HepG2 (cell line): ENCODE data around the gene THADA. TPM values are rescaled to one million over a fixed set of nuclear protein-coding genes. Genes with fewer than 3 reads are reported as not detected.

Experiments
- ATM ChIP-seq: fragments of 450-650 bp; IDR thresholded peaks from 2 replicates; pipeline ENCODE4 v1.7.1; 2017; ENCODE audit warnings: mild to moderate bottlenecking, borderline replicate concordance
- E2F2 ChIP-seq: sonication (generic); formaldehyde crosslinking; IDR thresholded peaks from 2 replicates; pipeline ENCODE4 v1.4.0; 2020; ENCODE audit warnings: missing genetic modification reagents, borderline replicate concordance
- FOXM1 ChIP-seq: sonication (generic); formaldehyde crosslinking; IDR thresholded peaks from 2 replicates; pipeline ENCODE4 v1.5.0; 2020; ENCODE audit warnings: missing genetic modification reagents
- GRHL1 ChIP-seq: sonication (generic); formaldehyde crosslinking; conservative IDR thresholded peaks from 2 replicates; pipeline ENCODE4 v1.8.0; 2022; ENCODE audit warnings: missing genetic modification reagents
- HNF4G ChIP-seq, 2 experiments: sonication (generic) in 1 of 2; formaldehyde crosslinking in 1 of 2; IDR thresholded peaks; 2 replicates each; pipeline versions ENCODE4 v1.4.0 to v1.6.1; 2011 to 2020; ENCODE audit warnings: borderline replicate concordance in 2 of 2, low read depth in 2 of 2, mild to moderate bottlenecking in 2 of 2, low read length in 1 of 2, missing genetic modification reagents in 1 of 2, moderate library complexity in 1 of 2
- MTERF4 ChIP-seq: sonication (generic); formaldehyde crosslinking; IDR thresholded peaks from 2 replicates; pipeline ENCODE4 v1.8.0; 2023; ENCODE audit warnings: mild to moderate bottlenecking, missing genetic modification reagents
- NCOA5 ChIP-seq: sonication (generic); formaldehyde crosslinking; IDR thresholded peaks from 2 replicates; pipeline ENCODE4 v1.4.0; 2020; ENCODE audit warnings: missing genetic modification reagents
- NFE2L1 ChIP-seq: sonication (generic); formaldehyde crosslinking; IDR thresholded peaks from 2 replicates; pipeline ENCODE4 v1.4.0; 2020; ENCODE audit warnings: missing genetic modification reagents, mild to moderate bottlenecking, borderline replicate concordance
- POLR2AphosphoS2 ChIP-seq: IDR thresholded peaks from 2 replicates; pipeline ENCODE4 v1.6.1; 2011; ENCODE audit warnings: low read depth, low read length, improper control_type of control experiment
- REPIN1 ChIP-seq: sonication (generic); formaldehyde crosslinking; IDR thresholded peaks from 2 replicates; pipeline ENCODE4 v1.8.0; 2022; ENCODE audit warnings: missing genetic modification reagents, low read depth, mild to moderate bottlenecking, borderline replicate concordance
- RFX5 ChIP-seq: IDR thresholded peaks from 2 replicates; pipeline ENCODE4 v1.6.1; 2011; ENCODE audit warnings: low read depth, low read length, improper control_type of control experiment
- SMAD1 ChIP-seq: sonication (generic); formaldehyde crosslinking; IDR thresholded peaks from 2 replicates; pipeline ENCODE4 v1.4.0; 2020; ENCODE audit warnings: missing genetic modification reagents, low read depth, mild to moderate bottlenecking, borderline replicate concordance
- XRCC5 ChIP-seq: fragments of 200-400 bp; formaldehyde crosslinking; optimal IDR thresholded peaks from 2 replicates; pipeline ENCODE3; 2017; ENCODE audit warnings: mild to moderate bottlenecking, low read length
- ZBTB21 ChIP-seq: sonication (generic); formaldehyde crosslinking; IDR thresholded peaks from 2 replicates; pipeline ENCODE4 v1.4.0; 2020; ENCODE audit warnings: missing genetic modification reagents
- ZMYM2 ChIP-seq: sonication (generic); formaldehyde crosslinking; IDR thresholded peaks from 2 replicates; pipeline ENCODE4 v1.8.0; 2022; ENCODE audit warnings: mild to moderate bottlenecking, missing genetic modification reagents
- ZNF124 ChIP-seq: sonication (generic); formaldehyde crosslinking; IDR thresholded peaks from 2 replicates; pipeline ENCODE4 v1.4.0; 2020; ENCODE audit warnings: missing genetic modification reagents
- ZNF263 ChIP-seq: sonication (generic); formaldehyde crosslinking; IDR thresholded peaks from 2 replicates; pipeline ENCODE4 v1.4.0; 2020; ENCODE audit warnings: missing genetic modification reagents
- ZNF281 ChIP-seq: sonication (generic); formaldehyde crosslinking; IDR thresholded peaks from 2 replicates; pipeline ENCODE4 v1.4.0; 2020; ENCODE audit warnings: missing genetic modification reagents, borderline replicate concordance
- ZNF333 ChIP-seq: sonication (generic); formaldehyde crosslinking; IDR thresholded peaks from 2 replicates; pipeline ENCODE4 v1.4.0; 2020; ENCODE audit warnings: mild to moderate bottlenecking, missing genetic modification reagents, borderline replicate concordance
- ZNF382 ChIP-seq: sonication (generic); formaldehyde crosslinking; IDR thresholded peaks from 2 replicates; pipeline ENCODE4 v1.5.0; 2020; ENCODE audit warnings: missing genetic modification reagents, mild to moderate bottlenecking, borderline replicate concordance
- ZNF501 ChIP-seq: sonication (generic); formaldehyde crosslinking; IDR thresholded peaks from 2 replicates; pipeline ENCODE4 v1.5.1; 2020; ENCODE audit warnings: mild to moderate bottlenecking, moderate library complexity, missing genetic modification reagents
- ZNF552 ChIP-seq: sonication (generic); formaldehyde crosslinking; IDR thresholded peaks from 2 replicates; pipeline ENCODE4 v1.9.0; 2022; ENCODE audit warnings: missing genetic modification reagents, mild to moderate bottlenecking, borderline replicate concordance
- ZNF7 ChIP-seq: IDR thresholded peaks from 2 replicates; pipeline ENCODE4 v1.6.1; 2016; ENCODE audit warnings: missing biosample characterization, missing genetic modification reagents
- ZNF713 ChIP-seq: sonication (generic); formaldehyde crosslinking; IDR thresholded peaks from 2 replicates; pipeline ENCODE4 v1.4.0; 2020; ENCODE audit warnings: mild to moderate bottlenecking, missing genetic modification reagents
- polyA plus RNA-seq, 8 experiments: library from polyadenylated mRNA; depleted of rRNA in 3 of 8; stranded (reverse) in 7 of 8; unstranded in 1 of 8; fragments of >200 nt; fragmentation: Illumina TruSeq in 4 of 8; extraction: Trizol in 4 of 8; gene quantifications; 2 replicates each; pipeline versions ENCODE4 v1.2.1 to v1.2.3, GENCODE V29; 2011 to 2016; ENCODE audit warnings: low read depth in 4 of 8, missing spikeins in 1 of 8, mixed read lengths in 1 of 8; ENCODE audit not compliant: insufficient read depth in 1 of 8
- total RNA-seq, 5 experiments: library from RNA; depleted of rRNA; stranded (reverse); fragments of >200 nt; fragmentation: Illumina TruSeq; extraction: Trizol; gene quantifications; 2 replicates each; pipeline ENCODE4 v1.2.3, GENCODE V29; 2016; ENCODE audit warnings: low read depth in 1 of 5

Gene THADA
- total and polyA plus RNA-seq, 2 of the 13 experiments (the other 11 are each of a cell fraction or from before 2014, with no cell fraction given): 12.7 to 21.7 TPM

- TF ChIP-seq GRHL1 (no peak), NFE2L1 (CRISPR knock-in tag) (no peak), ZNF263 (CRISPR knock-in tag) (no peak), ZMYM2 (CRISPR knock-in tag) (no peak), ZBTB21 (CRISPR knock-in tag) (peak; percentile 25; the same call in 1 of the 2 replicates), REPIN1 (CRISPR knock-in tag) (no peak), ATM (peak; percentile 85; the same call in 1 of the 2 replicates), ZNF7 (CRISPR knock-in tag) (no peak), RFX5 (no peak), ZNF713 (CRISPR knock-in tag) (no peak), ZNF382 (CRISPR knock-in tag) (no peak), E2F2 (CRISPR knock-in tag) (no peak), ZNF552 (no peak), NCOA5 (CRISPR knock-in tag) (no peak), SMAD1 (CRISPR knock-in tag) (no peak), ZNF501 (CRISPR knock-in tag) (no peak), MTERF4 (no peak), POLR2AphosphoS2 (no peak), HNF4G (IDR thresholded peaks at IDR 0.05; ENCODE audit: borderline replicate concordance, low read depth, low read length) (no peak), HNF4G (CRISPR knock-in tag; IDR thresholded peaks at IDR 0.05; ENCODE audit: borderline replicate concordance, low read depth) (no peak), ZNF333 (CRISPR knock-in tag) (no peak), XRCC5 (peak; percentile 25), ZNF124 (CRISPR knock-in tag) (no peak), ZNF281 (CRISPR knock-in tag) (no peak), FOXM1 (CRISPR knock-in tag) (no peak)
Observed at GRCh38 chr2:43634604-43635306, 38.9 kb upstream of the THADA start (continued).
